A549 (cell line): ENCODE data around the gene SORCS2.

ENCODE experiments used
- CTCF ChIP-seq: fragments of >200 bp; sonication (Bioruptor Twin); formaldehyde crosslinking; IDR thresholded peaks from 3 replicates; pipeline ENCODE4 v1.5.1; 2016
- HMGXB4 ChIP-seq: fragments of 250-450 bp; sonication (Bioruptor Pico); IDR thresholded peaks from 2 replicates; pipeline ENCODE4 v1.5.0; 2021; ENCODE audit warnings: mild to moderate bottlenecking, moderate library complexity, borderline replicate concordance
- JUN ChIP-seq, 2 experiments: fragments of >200 bp; sonication (Bioruptor Twin); formaldehyde crosslinking; IDR thresholded peaks; 2 replicates in 1 of 2; 3 replicates in 1 of 2; pipeline ENCODE4 v1.6.1; 2016 to 2017
- POLR2A ChIP-seq: IDR thresholded peaks from 2 replicates; pipeline ENCODE4 v1.6.1; 2012; ENCODE audit warnings: mild to moderate bottlenecking, low read length
- RCOR1 ChIP-seq: fragments of 150-350 bp; IDR thresholded peaks from 2 replicates; pipeline ENCODE4 v1.6.1; 2014; ENCODE audit warnings: antibody characterized with exemption, low read length, low read depth
- RFX5 ChIP-seq: fragments of 450-650 bp; IDR thresholded peaks from 2 replicates; pipeline ENCODE4 v1.7.1; 2014; ENCODE audit warnings: antibody characterized with exemption, mild to moderate bottlenecking, moderate library complexity
- RNF2 ChIP-seq: fragments of 200-600 bp; sonication (generic); IDR thresholded peaks from 2 replicates; pipeline ENCODE4 v1.6.1; 2016; ENCODE audit warnings: low read depth, mild to moderate bottlenecking, antibody characterized with exemption, moderate library complexity, borderline replicate concordance
- TP53 ChIP-seq: fragments of 250-450 bp; sonication (Bioruptor Pico); IDR thresholded peaks from 2 replicates; pipeline ENCODE4 v1.5.0; 2021; ENCODE audit warnings: mild to moderate bottlenecking, moderate library complexity

GRCh38 chr4:7381890-7382633 is 189.7 kb downstream of the SORCS2 start:
- no peak for TF ChIP-seq HMGXB4 (CRISPR knock-in tag)
- TF ChIP-seq RCOR1 = no peak
- TF ChIP-seq CTCF = no peak
- TF ChIP-seq POLR2A = no peak
- no peak for TF ChIP-seq RFX5
- TF ChIP-seq JUN (IDR thresholded peaks at IDR 0.05) = no peak
- no peak for TF ChIP-seq RNF2
- no peak for TF ChIP-seq TP53 (CRISPR knock-in tag)
